GM21619 (cell line): Measurements from ENCODE around the gene ELP1.

Experiments
- ATAC-seq: cut with Tn5 transposase; IDR thresholded peaks from one replicate; pipeline ENCODE4 v1.9.1; 2021; ENCODE audit not compliant: unreplicated experiment

The ELP1 gene

DNA sequence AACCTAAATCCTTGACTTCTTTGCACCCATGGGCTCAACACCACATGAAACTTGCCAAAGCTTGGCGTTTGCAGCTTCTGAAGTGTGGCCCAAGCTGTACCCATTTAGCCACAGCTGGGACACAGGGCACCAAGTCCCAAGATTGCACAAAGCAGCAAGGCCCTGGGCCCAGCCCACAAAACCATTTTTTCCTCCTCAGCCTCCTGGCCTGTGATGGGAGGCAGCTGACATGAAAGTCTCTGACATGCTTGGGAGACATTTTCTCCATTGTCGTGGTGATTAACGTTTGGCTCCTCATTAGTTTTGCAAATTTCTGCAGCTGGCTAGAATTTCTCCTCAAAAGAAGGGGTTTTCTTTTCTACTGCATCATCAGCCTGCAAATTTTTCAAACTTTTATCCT lies 110.1 kb downstream of the ELP1 start:
- no peak for ATAC-seq
